NCI-H2196 treated with DMSO at 0.1 percent for 48 hours (cell line): Measurements from ENCODE around the gene ULK4.

Experiments
- DNase-seq: peaks from one replicate; lab custom pipeline; 2025; ENCODE audit not compliant: unreplicated experiment; lab: John Stamatoyannopoulos, UW

Gene ULK4

GRCh38 chr3:41239587-41239986 is 722.3 kb downstream of the ULK4 start:
- no peak for DNase-seq

- DNase-seq: no peak
These were observed 724.0 kb downstream of the ULK4 start for GRCh38 chr3:41237907-41238306.

GRCh38 chr3:41236228-41236627 is 725.7 kb downstream of the ULK4 start:
- no peak for DNase-seq

- no peak for DNase-seq
These were observed 726.8 kb downstream of the ULK4 start for GRCh38 chr3:41234823-41235721.

- DNase-seq: no peak
These were observed 737.6 kb downstream of the ULK4 start for GRCh38 chr3:41224120-41224806.

GRCh38 chr3:41223691-41224090 is 738.2 kb downstream of the ULK4 start:
- DNase-seq: no peak

GRCh38 chr3:41223078-41223477 is 738.8 kb downstream of the ULK4 start:
- no peak for DNase-seq

- DNase-seq: no peak
These were observed 739.4 kb downstream of the ULK4 start for GRCh38 chr3:41222501-41222900.

GRCh38 chr3:41222012-41222411 is 739.9 kb downstream of the ULK4 start:
- DNase-seq: no peak

GRCh38 chr3:41220906-41221677 is 740.8 kb downstream of the ULK4 start:
- DNase-seq: no peak

GRCh38 chr3:41219424-41219823 is 742.5 kb downstream of the ULK4 start:
- DNase-seq: no peak

GRCh38 chr3:41216993-41217392 is 744.9 kb downstream of the ULK4 start:
- no peak for DNase-seq

GRCh38 chr3:41216422-41216821 is 745.5 kb downstream of the ULK4 start:
- DNase-seq: no peak

- DNase-seq: no peak
These were observed 748.3 kb downstream of the ULK4 start for GRCh38 chr3:41213588-41213987.

- DNase-seq: no peak
These were observed 749.8 kb downstream of the ULK4 start for GRCh38 chr3:41212088-41212487.

GRCh38 chr3:41210966-41211365 is 750.9 kb downstream of the ULK4 start:
- DNase-seq: no peak

- no peak for DNase-seq
These were observed 752.3 kb downstream of the ULK4 start for GRCh38 chr3:41209646-41210045.

GRCh38 chr3:41208507-41209220 is 753.2 kb downstream of the ULK4 start:
- no peak for DNase-seq

GRCh38 chr3:41207355-41207754 is 754.5 kb downstream of the ULK4 start:
- no peak for DNase-seq

GRCh38 chr3:41205591-41205990 is 756.3 kb downstream of the ULK4 start:
- no peak for DNase-seq

- no peak for DNase-seq
These were observed 757.5 kb downstream of the ULK4 start for GRCh38 chr3:41204369-41204768.
